Measurements from ENCODE around the gene LGALS9.
"Not testable (repeated sequence)": the region's sequence is repeated elsewhere in the genome, so short reads cannot be mapped to it uniquely, and the experiment has no call there.

Gene LGALS9

DNA sequence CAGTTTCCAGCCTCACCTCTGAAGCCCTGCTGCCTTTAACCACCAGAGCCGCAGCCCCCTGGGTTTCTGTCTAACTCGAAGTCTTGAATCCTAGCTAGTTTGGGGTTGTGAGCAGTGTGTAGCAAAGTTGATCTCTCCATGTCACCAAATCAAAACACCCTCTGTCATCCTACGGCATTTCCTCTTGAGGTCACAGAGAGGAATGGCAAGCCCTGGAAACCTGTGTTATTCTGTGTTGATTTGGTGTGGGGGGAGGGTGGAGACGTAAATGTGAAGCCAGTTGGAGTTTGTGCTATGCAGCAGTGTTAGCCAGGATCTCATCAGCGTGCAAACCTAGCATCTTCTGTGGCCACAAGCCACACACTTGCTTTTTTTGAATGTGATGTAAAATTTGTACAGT lies 5.1 kb upstream of the LGALS9 start:
- TF ChIP-seq, protein P1, sequence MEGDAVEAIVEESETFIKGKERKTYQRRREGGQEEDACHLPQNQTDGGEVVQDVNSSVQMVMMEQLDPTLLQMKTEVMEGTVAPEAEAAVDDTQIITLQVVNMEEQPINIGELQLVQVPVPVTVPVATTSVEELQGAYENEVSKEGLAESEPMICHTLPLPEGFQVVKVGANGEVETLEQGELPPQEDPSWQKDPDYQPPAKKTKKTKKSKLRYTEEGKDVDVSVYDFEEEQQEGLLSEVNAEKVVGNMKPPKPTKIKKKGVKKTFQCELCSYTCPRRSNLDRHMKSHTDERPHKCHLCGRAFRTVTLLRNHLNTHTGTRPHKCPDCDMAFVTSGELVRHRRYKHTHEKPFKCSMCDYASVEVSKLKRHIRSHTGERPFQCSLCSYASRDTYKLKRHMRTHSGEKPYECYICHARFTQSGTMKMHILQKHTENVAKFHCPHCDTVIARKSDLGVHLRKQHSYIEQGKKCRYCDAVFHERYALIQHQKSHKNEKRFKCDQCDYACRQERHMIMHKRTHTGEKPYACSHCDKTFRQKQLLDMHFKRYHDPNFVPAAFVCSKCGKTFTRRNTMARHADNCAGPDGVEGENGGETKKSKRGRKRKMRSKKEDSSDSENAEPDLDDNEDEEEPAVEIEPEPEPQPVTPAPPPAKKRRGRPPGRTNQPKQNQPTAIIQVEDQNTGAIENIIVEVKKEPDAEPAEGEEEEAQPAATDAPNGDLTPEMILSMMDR (IDR thresholded peaks at IDR 0.05; ENCODE audit: low read depth, low read length), result no peak
- DNase-seq, result no peak
- no peaks in the 10 kb centered on the region for H3K9me3 ChIP-seq (ENCODE audit: severe bottlenecking)
- no peaks in the 10 kb centered on the region for H3K27me3 ChIP-seq (ENCODE audit: insufficient read depth, low read depth, severe bottlenecking)
- H3K27ac ChIP-seq, result no peak overlapping the region
- no peak overlapping the region for H3K4me3 ChIP-seq (ENCODE audit: low read depth, low read length)
- H3K36me3 ChIP-seq, result peaks cover 38% of the 10 kb centered on the region

DNA sequence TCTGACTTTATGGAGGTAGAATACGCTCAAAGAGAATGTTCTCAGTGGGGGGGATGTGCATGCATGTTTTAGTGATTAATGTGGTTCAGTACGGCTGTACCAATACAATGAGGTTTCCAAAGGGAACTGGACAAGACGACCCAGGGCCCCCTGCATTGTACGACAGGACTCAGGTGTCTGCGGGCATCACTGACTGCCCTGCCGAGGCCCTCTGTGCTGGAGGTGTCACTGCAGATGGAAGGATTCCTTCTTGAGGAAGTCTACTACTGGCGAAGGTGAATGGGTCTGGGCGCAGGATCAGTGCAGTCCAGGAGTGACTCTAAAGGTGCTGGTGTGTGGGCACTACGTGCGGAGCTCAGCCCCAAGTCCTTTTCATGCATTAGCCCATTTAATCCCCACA lies 3.5 kb upstream of the LGALS9 start:
- Histone ChIP-seq H3K36me3 (peaks cover 23% of the 10 kb centered on the region), H3K27ac (no peak overlapping the region), H3K4me3 (ENCODE audit: low read depth, low read length) (no peak overlapping the region), H3K27me3 (ENCODE audit: insufficient read depth, low read depth, severe bottlenecking) (no peaks in the 10 kb centered on the region), H3K9me3 (ENCODE audit: severe bottlenecking) (no peaks in the 10 kb centered on the region)
- no peak for DNase-seq
- TF ChIP-seq, protein P1 (IDR thresholded peaks at IDR 0.05; ENCODE audit: low read depth, low read length), result no peak

DNA sequence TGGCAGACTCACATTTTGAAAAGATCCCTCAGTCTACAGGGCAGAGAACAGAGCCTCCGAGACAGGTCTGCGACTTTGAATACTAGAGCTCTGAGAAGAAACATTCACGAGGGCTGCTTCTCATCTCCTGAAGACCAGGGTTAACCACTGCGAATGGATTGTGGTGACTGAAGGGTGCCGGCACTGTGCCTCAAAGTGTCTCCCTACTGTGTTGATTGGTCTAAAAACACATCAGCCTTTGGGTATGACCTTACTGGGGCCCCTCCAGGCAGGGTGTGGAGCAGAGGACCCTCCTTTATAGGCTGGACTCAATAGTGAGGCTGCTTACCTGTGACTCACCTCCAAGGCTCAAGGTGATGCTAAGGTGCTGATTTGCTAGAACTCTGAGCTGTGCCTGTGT lies 2.6 kb upstream of the LGALS9 start:
- TF ChIP-seq, protein P1 (IDR thresholded peaks at IDR 0.05; ENCODE audit: low read depth, low read length), result no peak
- Histone ChIP-seq H3K4me3 (ENCODE audit: low read depth, low read length) (no peak overlapping the region), H3K36me3 (peaks cover 14% of the 10 kb centered on the region), H3K27me3 (ENCODE audit: insufficient read depth, low read depth, severe bottlenecking) (no peaks in the 10 kb centered on the region), H3K9me3 (ENCODE audit: severe bottlenecking) (no peaks in the 10 kb centered on the region), H3K27ac (no peak overlapping the region)
- no peak for DNase-seq

DNA sequence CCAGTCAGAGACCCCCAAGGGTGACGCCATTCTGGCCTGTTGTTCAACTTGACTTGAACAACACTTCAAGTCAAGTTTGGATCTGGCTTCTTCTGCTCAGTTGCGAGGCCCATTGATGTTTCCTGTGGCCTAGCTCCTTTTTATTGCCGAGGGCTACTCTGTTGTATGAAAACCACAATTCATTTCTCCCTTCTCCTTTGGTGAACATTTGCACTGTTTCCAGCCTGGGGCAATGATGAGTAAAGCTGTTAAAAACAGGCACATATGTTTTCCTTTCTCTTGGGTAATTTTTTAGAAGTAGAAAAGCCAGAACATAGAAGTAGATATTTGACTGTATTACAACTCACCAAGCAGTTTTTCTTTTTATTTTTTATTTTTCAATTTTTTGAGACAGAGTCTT lies 1.7 kb upstream of the LGALS9 start:
- not testable (repeated sequence) for H3K9me3 ChIP-seq (ENCODE audit: severe bottlenecking); DNase-seq; H3K36me3 ChIP-seq; H3K27me3 ChIP-seq (ENCODE audit: insufficient read depth, low read depth, severe bottlenecking); H3K27ac ChIP-seq; H3K4me3 ChIP-seq (ENCODE audit: low read depth, low read length)

DNA sequence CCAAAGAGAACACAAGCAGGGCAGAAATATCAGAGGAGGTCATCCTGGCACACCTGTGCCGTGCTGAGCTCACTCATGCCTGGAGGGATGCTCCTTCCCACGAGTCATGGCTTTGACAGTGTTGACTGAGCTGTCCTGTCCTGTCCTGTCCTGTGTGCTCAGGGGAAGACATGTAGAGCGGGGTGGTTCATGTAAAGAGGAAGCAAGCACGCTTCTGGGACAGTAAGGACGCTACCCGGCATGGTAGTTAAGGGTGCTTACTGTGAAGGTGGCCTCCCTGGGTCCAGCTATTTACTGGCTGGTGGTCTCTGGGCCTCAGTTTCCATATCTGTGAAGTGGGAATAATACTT lies 398 bp downstream of the LGALS9 start:
- Histone ChIP-seq H3K9me3 (ENCODE audit: severe bottlenecking) (no peaks in the 10 kb centered on the region), H3K27me3 (ENCODE audit: insufficient read depth, low read depth, severe bottlenecking) (no peaks in the 10 kb centered on the region), H3K36me3 (peaks cover 5% of the 10 kb centered on the region; the same call in 1 of the 2 replicates), H3K4me3 (ENCODE audit: low read depth, low read length) (no peak overlapping the region), H3K27ac (no peak overlapping the region)
- TF ChIP-seq, protein P1 (IDR thresholded peaks at IDR 0.05; ENCODE audit: low read depth, low read length), result no peak
- DNase-seq, result no peak

DNA sequence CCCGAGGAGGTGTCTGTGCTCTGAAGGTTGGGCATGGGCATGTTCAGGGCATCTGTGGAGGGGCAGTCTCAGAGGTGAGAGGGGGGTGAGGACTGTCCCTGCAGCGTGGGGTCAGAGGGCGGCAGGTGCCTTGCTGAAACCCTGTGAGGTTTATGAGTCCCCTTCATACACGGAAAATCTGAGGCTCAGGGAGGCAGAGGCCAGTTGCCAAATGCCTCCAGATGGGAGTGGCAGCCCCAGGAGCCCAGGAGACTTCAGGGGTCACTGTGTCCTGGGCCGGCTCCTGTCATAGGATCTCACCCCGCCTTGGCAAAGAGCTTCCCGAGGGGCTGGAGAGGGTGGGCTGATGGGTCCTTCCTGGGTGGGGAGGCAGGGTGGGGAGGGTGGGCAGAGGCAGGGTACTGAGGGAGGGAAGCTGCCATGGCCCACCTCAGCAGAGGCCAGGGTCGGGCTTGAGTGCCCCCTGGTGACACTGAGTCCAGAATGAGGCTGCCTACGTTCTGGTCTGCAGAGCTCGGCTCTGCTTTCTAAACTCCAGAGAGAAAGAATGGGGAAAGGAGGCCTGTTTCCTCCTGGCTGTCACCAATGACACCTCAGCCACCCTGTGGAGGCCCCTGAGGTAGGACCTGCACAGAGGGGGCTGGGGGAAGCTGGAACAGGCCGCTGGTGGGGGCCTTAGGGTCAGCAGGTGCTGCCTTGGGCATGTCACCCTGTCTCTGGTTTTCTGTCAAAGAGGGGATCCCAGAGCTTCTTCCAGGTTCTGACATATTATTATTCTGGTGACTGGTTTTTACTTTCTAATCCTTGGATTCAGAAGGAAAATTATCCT lies 1.1 kb downstream of the LGALS9 start:
- H3K27ac ChIP-seq, result no peak overlapping the region
- no peak overlapping the region for H3K4me3 ChIP-seq (ENCODE audit: low read depth, low read length)
- no peak for DNase-seq
- no peaks in the 10 kb centered on the region for H3K27me3 ChIP-seq (ENCODE audit: insufficient read depth, low read depth, severe bottlenecking)
- H3K36me3 ChIP-seq, result no peaks in the 10 kb centered on the region
- H3K9me3 ChIP-seq (ENCODE audit: severe bottlenecking), result no peaks in the 10 kb centered on the region
- TF ChIP-seq, protein P1 (IDR thresholded peaks at IDR 0.05; ENCODE audit: low read depth, low read length), result 0 out of 2 replicates have a peak, but pooled peaks have one; percentile 1

DNA sequence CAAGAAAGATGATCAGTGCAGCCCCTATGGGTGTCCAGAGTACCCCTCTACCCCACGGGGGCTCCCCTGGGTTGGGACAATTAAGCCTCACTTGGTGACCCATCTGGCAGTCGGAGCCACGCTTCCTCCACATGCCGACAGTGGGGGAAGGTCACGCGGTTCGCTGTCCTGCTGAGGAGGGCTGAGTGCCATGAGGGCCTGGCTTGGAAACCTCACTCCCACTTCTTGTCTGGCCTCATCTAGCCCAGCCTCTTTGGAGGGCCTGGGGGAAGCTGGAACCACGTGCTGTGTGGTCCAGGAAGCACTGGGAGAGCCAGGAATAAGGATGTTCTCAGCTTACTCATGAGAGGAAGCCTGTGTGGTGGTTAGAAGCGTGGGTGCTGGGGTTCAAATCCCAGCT lies 1.8 kb downstream of the LGALS9 start:
- H3K4me3 ChIP-seq (ENCODE audit: low read depth, low read length); DNase-seq: not testable (repeated sequence)

More for the DNA sequence above, 1.8 kb downstream of the LGALS9 start:
- H3K27me3 ChIP-seq (ENCODE audit: insufficient read depth, low read depth, severe bottlenecking); H3K27ac ChIP-seq; H3K9me3 ChIP-seq (ENCODE audit: severe bottlenecking); H3K36me3 ChIP-seq: not testable (repeated sequence)
